Caki2 (cell line): Measurements from ENCODE around the gene PLAGL2. TPM values are rescaled to one million over a fixed set of nuclear protein-coding genes. Genes with fewer than 3 reads are reported as not detected.
"Not testable (repeated sequence)": the region's sequence is repeated elsewhere in the genome, so short reads cannot be mapped to it uniquely, and the experiment has no call there.

ENCODE experiments used
- DNase-seq: peaks from one replicate; pipeline ENCODE4 v3.0.0-alpha.2; 2015; ENCODE audit warnings: low read depth
- in situ Hi-C: cut with HindIII; loops from 2 replicates; pipeline ENCODE4 v1.10.0; 2016; ENCODE audit warnings: low sequenced_read_pairs, low pct_unique_long_range_greater_than_20kb, mixed read lengths
- total RNA-seq: library from RNA; depleted of rRNA; stranded (reverse); fragments of >200 nt; shearing (Covaris generic); gene quantifications from 2 replicates; pipeline ENCODE4 v1.2.3, GENCODE V29; 2014; ENCODE audit warnings: low replicate concordance

PLAGL2 gene
- total RNA-seq, 1 experiment from 2014 or later = 0.37 TPM

- in situ Hi-C loops = no loop called here
- no peak for DNase-seq
Observed at GRCh38 chr20:32190616-32191415, 16.7 kb downstream of the PLAGL2 start.

- in situ Hi-C loops = no loop called here
- DNase-seq = no peak
Observed at GRCh38 chr20:32189691-32190615, 17.6 kb downstream of the PLAGL2 start.

GRCh38 chr20:32189123-32189410 lies 18.5 kb downstream of the PLAGL2 start:
- in situ Hi-C loops = no loop called here
- DNase-seq = no peak

GRCh38 chr20:32188376-32189122 lies 19.0 kb downstream of the PLAGL2 start:
- in situ Hi-C loops = no loop called here
- DNase-seq = no peak

- DNase-seq = no peak
Observed at GRCh38 chr20:32186506-32186905, 21.0 kb downstream of the PLAGL2 start.

GRCh38 chr20:32184961-32185603 lies 22.5 kb downstream of the PLAGL2 start:
- DNase-seq = peak; percentile 61
- in situ Hi-C loops = no loop called here

More at GRCh38 chr20:32186506-32186905, 21.0 kb downstream of the PLAGL2 start:
- in situ Hi-C loops = no loop called here

GRCh38 chr20:32183947-32184635 lies 23.5 kb downstream of the PLAGL2 start:
- no peak for DNase-seq
- in situ Hi-C loops = no loop called here

GRCh38 chr20:32181606-32182005 lies 25.9 kb downstream of the PLAGL2 start:
- in situ Hi-C loops = no loop called here
- DNase-seq = no peak

GRCh38 chr20:32179934-32180333 lies 27.6 kb downstream of the PLAGL2 start:
- no peak for DNase-seq
- in situ Hi-C loops = no loop called here

- in situ Hi-C loops = no loop called here
- DNase-seq = no peak
Observed at GRCh38 chr20:32179515-32179914, 28.0 kb downstream of the PLAGL2 start.

- DNase-seq, in situ Hi-C loops: not testable (repeated sequence)
Observed at GRCh38 chr20:32177696-32178095, 29.8 kb downstream of the PLAGL2 start.

- in situ Hi-C loops = no loop called here
- peak; percentile 39 for DNase-seq
Observed at GRCh38 chr20:32168184-32168910, 39.2 kb downstream of the PLAGL2 start.

- in situ Hi-C loops = no loop called here
- DNase-seq = no peak
Observed at GRCh38 chr20:32167552-32167951, 40.0 kb downstream of the PLAGL2 start.

- DNase-seq = no peak
- in situ Hi-C loops = no loop called here
Observed at GRCh38 chr20:32165836-32166545, 41.6 kb downstream of the PLAGL2 start.

- DNase-seq = no peak
- in situ Hi-C loops = no loop called here
Observed at GRCh38 chr20:32164984-32165735, 42.4 kb downstream of the PLAGL2 start.

GRCh38 chr20:32163951-32164350 lies 43.6 kb downstream of the PLAGL2 start:
- in situ Hi-C loops = no loop called here

More at GRCh38 chr20:32163951-32164350, 43.6 kb downstream of the PLAGL2 start:
- DNase-seq = no peak
